AG08396 (cell line): ENCODE measurements around the gene CCNA2.

Experiments
- DNase-seq: peaks from one replicate; pipeline ENCODE4 v3.0.0; 2012; ENCODE audit warnings: low spot score, mixed read lengths

The CCNA2 gene

GRCh38 chr4:121823505-121824170, at the start of gene CCNA2:
TSS of gene CCNA2 (minus strand) at chr4:121823883. CDS start at chr4:121823628, 255 bp downstream.
- peak; percentile 97 for DNase-seq

- DNase-seq: peak; percentile 93
Observed at GRCh38 chr4:121869841-121870822, 46.4 kb upstream of the CCNA2 start, which contains the start of gene BBS7. TSS of gene BBS7 (minus strand) at chr4:121870474. CDS start at chr4:121870313, 161 bp downstream.

- no peak for DNase-seq
Observed at GRCh38 chr4:121863799-121864198, 40.1 kb upstream of the CCNA2 start.

- DNase-seq: no peak
Observed at GRCh38 chr4:121861426-121861825, 37.7 kb upstream of the CCNA2 start.

- DNase-seq: no peak
Observed at GRCh38 chr4:121860121-121860520, 36.4 kb upstream of the CCNA2 start.

- DNase-seq: no peak
Observed at GRCh38 chr4:121851354-121851753, 27.7 kb upstream of the CCNA2 start.

GRCh38 chr4:121846662-121847061, 23.0 kb upstream of the CCNA2 start:
- DNase-seq: no peak

- DNase-seq: no peak
Observed at GRCh38 chr4:121842862-121843261, 19.2 kb upstream of the CCNA2 start.

- DNase-seq: no peak
Observed at GRCh38 chr4:121838136-121838535, 14.5 kb upstream of the CCNA2 start.

GRCh38 chr4:121829511-121829910, 5.8 kb upstream of the CCNA2 start:
- no peak for DNase-seq

- peak; percentile 39 for DNase-seq
Observed at GRCh38 chr4:121827853-121828252, 4.2 kb upstream of the CCNA2 start.

- DNase-seq: no peak
Observed at GRCh38 chr4:121824950-121825349, 1.3 kb upstream of the CCNA2 start.

GRCh38 chr4:121824171-121824527, 466 bp upstream of the CCNA2 start:
- DNase-seq: no peak

GRCh38 chr4:121822796-121823504, 733 bp downstream of the CCNA2 start:
- DNase-seq: peak; percentile 34

GRCh38 chr4:121822047-121822446, 1.6 kb downstream of the CCNA2 start:
- DNase-seq: no peak

GRCh38 chr4:121819216-121819965, 4.3 kb downstream of the CCNA2 start:
- no peak for DNase-seq

- no peak for DNase-seq
Observed at GRCh38 chr4:121818215-121818614, 5.5 kb downstream of the CCNA2 start.

GRCh38 chr4:121817701-121818100, 6.0 kb downstream of the CCNA2 start:
- no peak for DNase-seq

GRCh38 chr4:121817006-121817405, 6.7 kb downstream of the CCNA2 start:
- no peak for DNase-seq

GRCh38 chr4:121814756-121815155, 8.9 kb downstream of the CCNA2 start:
- DNase-seq: no peak

- DNase-seq: no peak
Observed at GRCh38 chr4:121811122-121811521, 12.6 kb downstream of the CCNA2 start.

- no peak for DNase-seq
Observed at GRCh38 chr4:121806411-121806810, 17.3 kb downstream of the CCNA2 start.
